Activated naive CD4-positive, alpha-beta T cell treated with anti-CD3 and anti-CD28 coated beads, Interleukin-2, amount 50 U/mL, for 72 hours (primary cell): ENCODE measurements around the gene REV3L. TPM values are rescaled to one million over a fixed set of nuclear protein-coding genes. Genes with fewer than 3 reads are reported as not detected.
"Not testable (repeated sequence)": the region's sequence is repeated elsewhere in the genome, so short reads cannot be mapped to it uniquely, and the experiment has no call there.

Experiments used
- ATAC-seq, 2 donors: fragments of 150-1000 bp; cut with Tn5 transposase; 2 replicates each; pipeline ENCODE4 v1.10.0; 2021; ENCODE audit warnings: mild to moderate bottlenecking in 2 of 2, moderate library complexity in 2 of 2
- DNase-seq, 2 donors: peaks; one replicate each; pipeline ENCODE4 v3.0.0; 2021 to 2022; ENCODE audit warnings: low spot score in 2 of 2
- H3K27ac Mint-ChIP-seq, 2 donors: one replicate each; pipeline ENCODE4 v1.8.0; 2022; ENCODE audit warnings: mild to moderate bottlenecking in 2 of 2, mixed read lengths in 2 of 2
- H3K36me3 Mint-ChIP-seq, 2 donors: one replicate each; pipeline ENCODE4 v1.8.0; 2022; ENCODE audit warnings: mixed read lengths in 2 of 2
- H3K9me3 Mint-ChIP-seq, 2 donors: one replicate each; pipeline ENCODE4 v1.8.0; 2022; ENCODE audit warnings: mixed read lengths in 2 of 2
- total RNA-seq, 2 donors: library from RNA; stranded (reverse); gene quantifications; one replicate each; pipeline ENCODE4 v1.2.3, GENCODE V29; 2022

Gene REV3L, protein sequence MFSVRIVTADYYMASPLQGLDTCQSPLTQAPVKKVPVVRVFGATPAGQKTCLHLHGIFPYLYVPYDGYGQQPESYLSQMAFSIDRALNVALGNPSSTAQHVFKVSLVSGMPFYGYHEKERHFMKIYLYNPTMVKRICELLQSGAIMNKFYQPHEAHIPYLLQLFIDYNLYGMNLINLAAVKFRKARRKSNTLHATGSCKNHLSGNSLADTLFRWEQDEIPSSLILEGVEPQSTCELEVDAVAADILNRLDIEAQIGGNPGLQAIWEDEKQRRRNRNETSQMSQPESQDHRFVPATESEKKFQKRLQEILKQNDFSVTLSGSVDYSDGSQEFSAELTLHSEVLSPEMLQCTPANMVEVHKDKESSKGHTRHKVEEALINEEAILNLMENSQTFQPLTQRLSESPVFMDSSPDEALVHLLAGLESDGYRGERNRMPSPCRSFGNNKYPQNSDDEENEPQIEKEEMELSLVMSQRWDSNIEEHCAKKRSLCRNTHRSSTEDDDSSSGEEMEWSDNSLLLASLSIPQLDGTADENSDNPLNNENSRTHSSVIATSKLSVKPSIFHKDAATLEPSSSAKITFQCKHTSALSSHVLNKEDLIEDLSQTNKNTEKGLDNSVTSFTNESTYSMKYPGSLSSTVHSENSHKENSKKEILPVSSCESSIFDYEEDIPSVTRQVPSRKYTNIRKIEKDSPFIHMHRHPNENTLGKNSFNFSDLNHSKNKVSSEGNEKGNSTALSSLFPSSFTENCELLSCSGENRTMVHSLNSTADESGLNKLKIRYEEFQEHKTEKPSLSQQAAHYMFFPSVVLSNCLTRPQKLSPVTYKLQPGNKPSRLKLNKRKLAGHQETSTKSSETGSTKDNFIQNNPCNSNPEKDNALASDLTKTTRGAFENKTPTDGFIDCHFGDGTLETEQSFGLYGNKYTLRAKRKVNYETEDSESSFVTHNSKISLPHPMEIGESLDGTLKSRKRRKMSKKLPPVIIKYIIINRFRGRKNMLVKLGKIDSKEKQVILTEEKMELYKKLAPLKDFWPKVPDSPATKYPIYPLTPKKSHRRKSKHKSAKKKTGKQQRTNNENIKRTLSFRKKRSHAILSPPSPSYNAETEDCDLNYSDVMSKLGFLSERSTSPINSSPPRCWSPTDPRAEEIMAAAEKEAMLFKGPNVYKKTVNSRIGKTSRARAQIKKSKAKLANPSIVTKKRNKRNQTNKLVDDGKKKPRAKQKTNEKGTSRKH (N-terminal part only)
- total RNA-seq, result 10 to 100 TPM; 18.3 to 27.0 TPM

DNA sequence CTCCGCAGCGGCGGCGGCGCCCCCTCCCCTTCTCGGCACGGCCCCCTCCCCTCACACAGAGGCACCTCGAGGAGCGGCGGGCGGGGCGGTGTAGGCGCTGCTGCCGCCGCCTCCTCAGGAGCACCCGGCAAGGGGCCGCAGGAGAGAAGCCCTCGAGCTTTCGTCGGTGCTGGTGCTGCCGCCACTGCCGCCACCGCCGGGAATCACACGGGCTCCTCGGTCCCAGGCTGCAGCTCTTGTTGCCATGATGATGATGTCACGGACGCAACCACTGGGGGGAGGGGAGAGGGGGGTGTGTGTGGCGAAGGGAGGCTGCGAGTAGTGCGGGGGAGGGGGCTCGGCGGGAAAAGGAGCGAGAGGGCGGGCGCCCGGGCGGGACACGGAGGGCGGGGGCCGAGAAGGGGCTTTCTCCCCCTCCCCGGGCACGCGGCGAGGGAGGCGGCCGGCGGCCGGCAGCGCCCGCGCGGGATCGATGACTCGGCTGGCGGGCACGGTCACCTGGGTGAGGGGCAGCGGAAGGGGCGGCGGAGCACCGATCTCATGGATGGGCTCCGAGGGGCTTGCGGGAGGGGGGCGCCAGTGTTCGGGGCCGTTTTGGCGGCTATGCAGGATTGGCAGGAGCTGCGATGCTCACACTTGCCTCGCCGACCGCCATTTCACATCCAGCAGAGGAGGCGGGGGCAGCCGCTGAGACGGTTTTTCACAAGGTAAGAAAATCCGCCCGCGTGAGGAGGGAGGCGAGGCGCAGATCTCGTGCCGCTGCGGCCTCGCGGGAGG is at the start of gene REV3L:
Gene REV3L (minus strand): TSS at position 260 of the 777 bp plus-strand sequence. CDS start 330 bp downstream, outside the sequence.
- Mint-ChIP-seq H3K36me3 (peaks cover 25 to 26% of the 10 kb centered on the region in 2 donors), H3K9me3 (peaks cover 0 to 5% of the 10 kb centered on the region in 2 donors), H3K27ac (peak within 1 kb of the TSS; percentile 99)
- peak; percentile 42 to 56 for ATAC-seq
- peak; percentile 79 to 89 for DNase-seq

DNA sequence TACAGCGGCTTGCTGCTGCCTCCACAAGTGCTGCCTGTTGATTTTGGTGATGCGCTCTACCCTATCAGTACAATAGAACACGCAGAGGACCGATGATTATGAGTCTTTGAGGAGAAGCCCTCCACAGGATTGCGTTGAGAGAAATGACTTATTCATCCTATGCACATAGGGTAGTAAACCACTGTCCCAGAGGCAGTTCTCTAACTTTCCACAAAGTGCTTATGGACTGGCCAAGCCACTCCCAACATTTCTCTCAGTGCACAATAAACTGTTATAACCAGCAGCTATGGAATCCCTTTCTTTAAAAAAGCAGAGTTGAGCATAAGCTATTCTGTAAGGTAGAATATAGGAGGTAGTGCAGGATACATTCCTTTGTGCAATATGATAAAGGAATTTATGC is 48.2 kb upstream of the REV3L start:
- ATAC-seq, result no peak
- Mint-ChIP-seq H3K36me3 (peaks cover 4 to 18% of the 10 kb centered on the region in 2 donors), H3K9me3 (peaks cover 4 to 5% of the 10 kb centered on the region in 2 donors), H3K27ac (no peak overlapping the region)
- DNase-seq, result no peak

DNA sequence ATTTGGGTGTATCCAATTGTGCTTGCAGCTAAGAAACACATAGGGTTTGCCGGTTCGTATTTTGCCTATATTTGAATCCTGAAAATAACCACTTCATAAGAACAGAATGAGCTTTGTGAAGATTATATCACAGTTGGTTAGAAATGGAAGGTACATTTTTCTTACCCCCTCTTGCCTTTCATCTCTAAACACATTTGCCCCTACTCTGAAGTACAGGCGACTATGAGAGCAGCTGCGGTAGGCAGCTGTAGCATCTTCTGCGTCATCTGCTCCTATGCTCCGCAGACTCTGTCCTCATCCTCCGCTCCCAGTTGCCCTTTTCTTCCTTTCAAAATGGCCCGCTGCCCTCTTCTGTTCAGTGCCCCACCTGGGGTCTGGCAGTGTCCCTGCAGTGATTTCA is 47.6 kb upstream of the REV3L start:
- H3K36me3 Mint-ChIP-seq, result peaks cover 4 to 18% of the 10 kb centered on the region in 2 donors
- no peak overlapping the region for H3K27ac Mint-ChIP-seq
- no peak for DNase-seq
- H3K9me3 Mint-ChIP-seq, result peaks cover 4 to 5% of the 10 kb centered on the region in 2 donors
- no peak for ATAC-seq

GRCh38 chr6:111530218-111530617 is 47.2 kb upstream of the REV3L start:
- ATAC-seq, result no peak
- no peak for DNase-seq
- Mint-ChIP-seq H3K36me3 (peaks cover 4 to 18% of the 10 kb centered on the region in 2 donors), H3K27ac (no peak overlapping the region), H3K9me3 (peaks cover 4 to 5% of the 10 kb centered on the region in 2 donors)

DNA sequence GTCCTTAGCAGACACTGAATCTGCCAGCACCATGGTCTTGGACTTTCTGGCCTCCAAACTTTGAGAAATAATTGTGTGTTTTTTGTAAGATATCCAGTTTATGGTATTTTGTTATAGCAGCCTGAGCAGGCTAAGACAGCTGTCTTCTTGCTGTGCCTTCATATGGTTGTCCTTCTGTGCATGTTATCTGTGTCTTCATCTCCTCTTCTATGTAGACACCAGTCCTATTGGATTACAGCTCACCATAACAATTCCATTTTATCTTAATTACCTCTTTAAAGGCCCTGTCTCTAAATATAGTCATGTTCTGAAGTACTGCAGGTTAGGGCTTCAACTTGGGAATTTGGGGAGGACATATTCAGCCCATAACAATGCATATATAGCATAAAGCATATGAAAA is 44.3 kb upstream of the REV3L start:
- DNase-seq, result no peak
- Mint-ChIP-seq H3K9me3 (peaks cover 4 to 5% of the 10 kb centered on the region in 2 donors), H3K27ac (no peak overlapping the region), H3K36me3 (peaks cover 4 to 18% of the 10 kb centered on the region in 2 donors)
- ATAC-seq, result no peak

- ATAC-seq (peak in 1 of 2 donors; percentile 67), DNase-seq (no peak)
- no peak overlapping the region for H3K27ac Mint-ChIP-seq
- H3K9me3 Mint-ChIP-seq, result peaks cover 4 to 5% of the 10 kb centered on the region in 2 donors
- H3K36me3 Mint-ChIP-seq, result peaks cover 4 to 12% of the 10 kb centered on the region in 2 donors
Measured at GRCh38 chr6:111524735-111525134, 41.7 kb upstream of the REV3L start.

DNA sequence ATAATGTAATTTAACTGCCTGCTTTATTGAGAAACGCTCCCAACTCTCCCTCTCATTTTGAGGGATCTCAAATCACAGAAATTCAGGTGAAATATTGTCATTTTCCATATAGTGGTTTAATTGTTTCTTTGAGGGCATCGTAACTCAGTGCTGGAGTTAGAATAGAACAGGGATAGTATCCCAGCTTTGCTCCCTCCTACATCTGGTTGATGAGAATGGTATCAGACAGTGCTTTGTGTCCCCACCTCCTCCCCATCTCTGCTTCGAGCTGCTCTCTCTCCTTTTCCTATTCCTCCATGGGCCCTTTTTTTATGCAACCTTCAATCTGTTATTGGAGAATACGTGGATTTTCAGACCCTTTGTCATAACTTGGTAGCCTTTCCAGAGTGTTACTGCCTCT is 41.2 kb upstream of the REV3L start:
- Mint-ChIP-seq H3K36me3 (peaks cover 4 to 8% of the 10 kb centered on the region in 2 donors), H3K27ac (no peak overlapping the region), H3K9me3 (peaks cover 4 to 5% of the 10 kb centered on the region in 2 donors)
- DNase-seq, result no peak
- no peak for ATAC-seq

- no peak for DNase-seq
- Mint-ChIP-seq H3K36me3 (peaks cover under 1 to 1% of the 10 kb centered on the region in 2 donors), H3K9me3 (peaks cover under 1% of the 10 kb centered on the region in 2 donors), H3K27ac (peak overlapping the region in 1 of 2 donors; percentile 35)
- no peak for ATAC-seq
Measured at GRCh38 chr6:111523484-111524167, 40.6 kb upstream of the REV3L start.

DNA sequence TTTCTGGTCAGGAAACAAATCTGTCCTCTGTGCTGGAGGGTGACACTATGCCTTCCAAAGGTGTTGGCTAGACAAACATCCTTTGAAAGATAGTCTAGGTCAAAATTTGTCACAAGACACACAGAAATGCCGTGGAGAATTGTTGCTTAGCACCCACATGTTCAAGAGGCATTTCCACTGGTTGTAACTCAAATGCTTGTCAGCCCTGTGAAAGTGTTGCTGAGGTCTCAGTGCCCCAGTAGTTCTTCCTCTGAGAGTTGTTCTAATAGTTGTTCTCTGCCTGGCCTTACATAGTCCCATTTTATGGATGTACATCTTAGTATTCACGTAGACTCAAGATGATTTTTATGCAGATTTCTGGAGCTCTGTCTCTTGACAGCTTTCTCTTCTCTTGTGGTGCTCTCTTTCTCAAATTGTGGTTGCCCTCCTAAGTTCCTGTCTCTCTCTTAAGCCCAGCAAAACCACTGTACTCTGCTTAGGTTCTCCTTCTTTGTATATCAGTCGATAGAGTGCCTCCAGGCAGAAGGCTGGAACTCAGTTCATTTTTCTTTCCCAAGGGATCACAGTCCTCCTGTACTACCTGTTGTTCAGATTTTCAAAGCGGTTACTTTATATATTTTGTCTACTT is 39.5 kb upstream of the REV3L start:
- H3K27ac Mint-ChIP-seq, result peak overlapping the region in 1 of 2 donors; percentile 3
- DNase-seq, result no peak

DNA sequence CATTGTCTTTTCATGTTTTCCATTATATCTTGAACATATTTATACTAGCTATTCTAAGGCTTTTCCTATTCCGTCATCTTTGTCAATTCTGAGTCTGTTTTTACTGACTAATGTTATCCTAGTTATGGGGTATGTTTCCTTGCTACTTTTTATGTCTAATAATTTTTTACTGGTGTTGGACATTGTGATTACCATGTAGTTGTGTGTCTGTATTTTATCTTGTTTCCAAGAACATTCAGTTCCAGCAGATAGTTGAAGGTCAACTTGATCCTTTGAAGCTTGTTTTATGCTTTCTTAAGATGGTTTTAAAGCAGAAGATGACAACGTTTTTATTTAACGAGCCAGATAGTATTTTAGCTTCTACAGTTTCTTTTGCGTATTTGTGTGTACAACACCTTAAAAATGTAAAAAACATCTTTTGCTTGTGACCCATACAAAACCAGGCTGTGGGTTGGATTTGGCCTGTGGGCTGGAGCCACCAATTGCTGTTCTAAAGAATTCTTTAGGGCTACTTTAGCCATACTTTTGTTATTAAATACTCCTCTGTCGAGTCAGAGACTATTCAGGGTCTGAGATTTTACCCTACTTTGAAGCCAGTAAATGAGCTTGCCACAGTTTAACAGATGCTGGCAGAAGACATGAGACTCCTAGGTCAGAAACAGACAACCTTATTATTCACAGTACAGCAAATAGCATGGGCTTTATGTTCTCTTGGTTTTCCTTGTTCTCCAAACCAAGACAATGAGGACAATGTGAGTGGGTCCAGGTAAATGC is 38.7 kb upstream of the REV3L start:
- H3K27ac Mint-ChIP-seq, result no peak overlapping the region
- no peaks in the 10 kb centered on the region for H3K36me3 Mint-ChIP-seq
- no peaks in the 10 kb centered on the region for H3K9me3 Mint-ChIP-seq
- DNase-seq, result no peak
- no peak for ATAC-seq

More for the DNA sequence above, 39.5 kb upstream of the REV3L start:
- H3K9me3 Mint-ChIP-seq, result no peaks in the 10 kb centered on the region
- ATAC-seq, result peak in 1 of 2 donors; percentile 22
- no peaks in the 10 kb centered on the region for H3K36me3 Mint-ChIP-seq

- ATAC-seq, result no peak
- Mint-ChIP-seq H3K27ac (no peak overlapping the region), H3K9me3 (no peaks in the 10 kb centered on the region), H3K36me3 (no peaks in the 10 kb centered on the region)
- DNase-seq, result no peak
Measured at GRCh38 chr6:111520524-111520923, 37.5 kb upstream of the REV3L start.

DNA sequence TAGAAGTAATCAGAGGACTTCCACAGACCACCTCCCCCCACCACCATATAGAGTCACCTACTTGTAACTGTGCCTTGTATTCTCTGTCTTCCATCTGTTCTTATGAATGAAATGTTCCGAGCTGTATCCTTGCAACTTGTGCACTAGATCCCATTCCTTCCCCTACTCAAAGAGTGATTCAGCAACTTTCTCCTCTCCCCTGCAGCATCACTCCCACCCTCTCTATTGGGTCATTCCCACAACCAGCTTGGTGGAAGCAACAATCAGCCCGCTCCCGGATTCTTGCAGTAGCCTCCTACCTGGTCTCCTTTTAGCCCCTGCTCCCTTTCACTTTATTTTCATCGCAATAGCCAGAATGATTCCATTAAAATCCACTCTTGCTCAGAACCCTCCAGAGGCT is 34.9 kb upstream of the REV3L start:
- no peaks in the 10 kb centered on the region for H3K36me3 Mint-ChIP-seq
- ATAC-seq, result no peak

DNA sequence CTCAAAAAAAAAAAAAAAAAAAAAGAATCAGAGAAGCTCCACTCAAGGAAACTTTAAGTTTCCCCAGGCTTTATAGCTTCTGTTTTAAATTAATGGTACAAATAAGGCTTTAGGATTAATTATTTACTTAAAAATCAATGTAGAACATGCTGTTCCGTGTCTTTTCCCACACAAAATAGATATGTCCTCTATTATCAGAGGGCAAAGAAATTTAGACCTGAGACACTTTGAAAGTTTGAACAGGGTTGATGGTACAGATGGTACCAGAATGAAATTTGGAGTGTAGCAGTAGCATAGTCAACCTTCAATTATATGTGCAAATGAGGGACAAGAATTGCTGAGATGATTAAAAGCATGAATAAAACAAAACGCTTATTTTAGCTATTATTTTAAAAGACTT is 32.2 kb upstream of the REV3L start:
- no peak for ATAC-seq
- H3K27ac Mint-ChIP-seq, result no peak overlapping the region
- DNase-seq, result no peak
- no peaks in the 10 kb centered on the region for H3K9me3 Mint-ChIP-seq
- no peaks in the 10 kb centered on the region for H3K36me3 Mint-ChIP-seq

More for the DNA sequence above, 34.9 kb upstream of the REV3L start:
- no peaks in the 10 kb centered on the region for H3K9me3 Mint-ChIP-seq
- H3K27ac Mint-ChIP-seq, result no peak overlapping the region
- DNase-seq, result no peak

DNA sequence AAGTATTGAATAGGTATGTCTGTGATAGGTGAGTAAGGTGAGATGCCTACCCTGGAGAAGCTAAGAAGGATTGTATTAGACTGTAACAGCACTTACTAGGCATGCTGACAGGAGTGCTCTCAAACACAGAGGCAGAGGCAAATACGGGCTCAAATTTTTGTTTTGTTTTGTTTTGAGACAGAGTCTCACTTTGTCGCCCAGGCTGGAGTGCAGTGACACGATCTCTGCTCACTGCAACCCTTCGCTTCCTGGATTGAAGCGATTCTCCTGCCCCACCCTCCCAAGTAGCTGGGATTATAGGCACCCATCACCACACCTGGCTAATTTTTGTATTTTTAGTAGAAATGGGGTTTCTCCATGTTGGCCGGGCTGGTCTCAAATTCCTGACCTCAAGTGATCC is 31.5 kb upstream of the REV3L start:
- not testable (repeated sequence) for H3K27ac Mint-ChIP-seq, DNase-seq, ATAC-seq, H3K36me3 Mint-ChIP-seq, H3K9me3 Mint-ChIP-seq
